Retina (tissue), 1 donor: ENCODE results near the gene EXOC4.

Experiments
- DNase-seq: peaks from one replicate; pipeline ENCODE4 v3.0.0-alpha.2; 2016

The EXOC4 gene

GRCh38 chr7:133371616-133372015 is 118.7 kb downstream of the EXOC4 start:
- no peak for DNase-seq

GRCh38 chr7:133372337-133372736 is 119.5 kb downstream of the EXOC4 start:
- DNase-seq = no peak

- no peak for DNase-seq
These were observed 123.6 kb downstream of the EXOC4 start for GRCh38 chr7:133376514-133376913.

- no peak for DNase-seq
These were observed 129.1 kb downstream of the EXOC4 start for GRCh38 chr7:133381965-133382364.

GRCh38 chr7:133382775-133383559 is 130.1 kb downstream of the EXOC4 start:
- no peak for DNase-seq

- DNase-seq = no peak
These were observed 133.3 kb downstream of the EXOC4 start for GRCh38 chr7:133386205-133386604.

- DNase-seq = no peak
These were observed 136.8 kb downstream of the EXOC4 start for GRCh38 chr7:133389727-133390126.

- no peak for DNase-seq
These were observed 138.3 kb downstream of the EXOC4 start for GRCh38 chr7:133391206-133391605.

- DNase-seq = no peak
These were observed 141.5 kb downstream of the EXOC4 start for GRCh38 chr7:133394369-133394768.

GRCh38 chr7:133395551-133395950 is 142.7 kb downstream of the EXOC4 start:
- no peak for DNase-seq

- DNase-seq = no peak
These were observed 145.6 kb downstream of the EXOC4 start for GRCh38 chr7:133398506-133398905.

- no peak for DNase-seq
These were observed 148.3 kb downstream of the EXOC4 start for GRCh38 chr7:133401225-133401624.

- no peak for DNase-seq
These were observed 155.3 kb downstream of the EXOC4 start for GRCh38 chr7:133408212-133408611.

- no peak for DNase-seq
These were observed 156.5 kb downstream of the EXOC4 start for GRCh38 chr7:133409421-133409820.

GRCh38 chr7:133409966-133410365 is 157.1 kb downstream of the EXOC4 start:
- DNase-seq = no peak

GRCh38 chr7:133411395-133411794 is 158.5 kb downstream of the EXOC4 start:
- DNase-seq = no peak

GRCh38 chr7:133412942-133413341 is 160.1 kb downstream of the EXOC4 start:
- DNase-seq = no peak

GRCh38 chr7:133419041-133419440 is 166.2 kb downstream of the EXOC4 start:
- no peak for DNase-seq

GRCh38 chr7:133423618-133424017 is 170.7 kb downstream of the EXOC4 start:
- no peak for DNase-seq

- DNase-seq = no peak
These were observed 175.4 kb downstream of the EXOC4 start for GRCh38 chr7:133428326-133428725.

- no peak for DNase-seq
These were observed 176.0 kb downstream of the EXOC4 start for GRCh38 chr7:133428876-133429275.

- DNase-seq = no peak
These were observed 176.5 kb downstream of the EXOC4 start for GRCh38 chr7:133429371-133429770.

GRCh38 chr7:133431134-133431724 is 178.4 kb downstream of the EXOC4 start:
- DNase-seq = no peak

- DNase-seq = no peak
These were observed 180.4 kb downstream of the EXOC4 start for GRCh38 chr7:133433165-133433812.
